GM23338 (cell line): ENCODE results near the gene MBTPS2. TPM values are rescaled to one million over a fixed set of nuclear protein-coding genes. Genes with fewer than 3 reads are reported as not detected.
A peak's percentile ranks its signal among the peaks of the same experiment; 100 is the strongest.

ENCODE experiments used
- ATAC-seq: fragments of 200-7000 bp; cut with Tn5 transposase; 3 replicates; pipeline ENCODE4 v1.9.1; 2020
- DNase-seq: peaks from one replicate; pipeline ENCODE4 v3.0.0-alpha.2; 2015; ENCODE audit warnings: low spot score
- H2AFZ ChIP-seq: fragments of 200-600 bp; sonication (generic); 2 replicates; pipeline ENCODE4 v1.8.0; 2016; ENCODE audit warnings: antibody characterized with exemption, mild to moderate bottlenecking, moderate library complexity
- H3F3A ChIP-seq: fragments of 200-600 bp; sonication (generic); replicated peaks from 2 replicates; pipeline ENCODE4 v1.8.0; 2017; ENCODE audit warnings: antibody characterized with exemption, mixed run types, low read depth
- H3K27ac ChIP-seq: fragments of 200-600 bp; sonication (generic); 2 replicates; pipeline ENCODE4 v1.6.1; 2016; ENCODE audit warnings: low read depth
- H3K27me3 ChIP-seq: fragments of 200-600 bp; sonication (generic); 2 replicates; pipeline ENCODE4 v1.8.0; 2016; ENCODE audit warnings: mild to moderate bottlenecking, mixed run types, moderate library complexity; ENCODE audit not compliant: insufficient read depth
- H3K36me3 ChIP-seq: fragments of 200-600 bp; sonication (generic); 2 replicates; pipeline ENCODE4 v1.8.0; 2016; ENCODE audit warnings: mild to moderate bottlenecking; ENCODE audit not compliant: insufficient read depth
- H3K4me1 ChIP-seq: fragments of 200-600 bp; sonication (generic); 2 replicates; pipeline ENCODE4 v1.8.0; 2016; ENCODE audit warnings: mild to moderate bottlenecking, moderate library complexity; ENCODE audit not compliant: insufficient read depth
- H3K4me2 ChIP-seq: fragments of 200-600 bp; sonication (generic); 2 replicates; pipeline ENCODE4 v1.7.1; 2017; ENCODE audit warnings: mixed run types
- H3K4me3 ChIP-seq: fragments of 200-600 bp; sonication (generic); 2 replicates; pipeline ENCODE4 v1.6.1; 2016; ENCODE audit warnings: mixed run types
- H3K79me2 ChIP-seq: fragments of 200-600 bp; sonication (generic); replicated peaks from 2 replicates; pipeline ENCODE4 v1.8.0; 2017; ENCODE audit warnings: mild to moderate bottlenecking; ENCODE audit not compliant: insufficient read depth
- H3K9me2 ChIP-seq: fragments of 200-600 bp; sonication (generic); 2 replicates; pipeline ENCODE4 v1.8.0; 2017; ENCODE audit not compliant: insufficient read depth
- H4K20me1 ChIP-seq: fragments of 200-600 bp; sonication (generic); replicated peaks from 2 replicates; pipeline ENCODE4 v1.8.0; 2017; ENCODE audit warnings: mild to moderate bottlenecking; ENCODE audit not compliant: insufficient read depth
- H3K27ac Mint-ChIP-seq: 2 replicates; pipeline ENCODE4 v1.8.0; 2020; ENCODE audit warnings: inconsistent platforms, mild to moderate bottlenecking, moderate library complexity, mixed read lengths
- H3K27me3 Mint-ChIP-seq: 3 replicates; pipeline ENCODE4 v1.8.0; 2022; ENCODE audit warnings: low read depth, mild to moderate bottlenecking, moderate library complexity, mixed read lengths, inconsistent platforms; ENCODE audit not compliant: insufficient read depth, poor library complexity
- H3K36me3 Mint-ChIP-seq: 3 replicates; pipeline ENCODE4 v1.8.0; 2021; ENCODE audit warnings: low read depth, mild to moderate bottlenecking, inconsistent platforms, moderate library complexity, mixed read lengths
- H3K4me1 Mint-ChIP-seq: 3 replicates; pipeline ENCODE4 v1.8.0; 2020; ENCODE audit warnings: mild to moderate bottlenecking, inconsistent platforms, mixed read lengths
- H3K4me3 Mint-ChIP-seq: 3 replicates; pipeline ENCODE4 v1.8.0; 2021; ENCODE audit warnings: moderate library complexity, mild to moderate bottlenecking, inconsistent platforms, mixed read lengths
- H3K9me3 Mint-ChIP-seq: 3 replicates; pipeline ENCODE4 v1.8.0; 2020; ENCODE audit warnings: moderate library complexity, mild to moderate bottlenecking, inconsistent platforms, mixed read lengths
- ETS1 ChIP-seq: IDR thresholded peaks from 2 replicates; pipeline ENCODE4 v1.6.1; 2016; ENCODE audit warnings: antibody characterized with exemption
- EZH2 ChIP-seq: fragments of 200-600 bp; sonication (generic); IDR thresholded peaks from one replicate; pipeline ENCODE4 v1.8.0; 2017; ENCODE audit warnings: antibody characterized with exemption, mild to moderate bottlenecking, low read depth; ENCODE audit not compliant: unreplicated experiment
- NANOG ChIP-seq: IDR thresholded peaks from 2 replicates; pipeline ENCODE4 v1.6.1; 2016; ENCODE audit warnings: antibody characterized with exemption, borderline replicate concordance
- REST ChIP-seq: IDR thresholded peaks from one replicate; pipeline ENCODE4 v1.6.1; 2018; ENCODE audit warnings: antibody characterized with exemption; ENCODE audit not compliant: unreplicated experiment
- ZNF462 ChIP-seq: fragments of 250-450 bp; sonication (Bioruptor Pico); IDR thresholded peaks from 2 replicates; pipeline ENCODE4 v1.5.0; 2020; ENCODE audit warnings: mild to moderate bottlenecking, moderate library complexity
- polyA plus RNA-seq: library from polyadenylated mRNA; unstranded; fragments of >200 nt; fragmentation: Nextera tagmentation; extraction: Ambion mirVana; gene quantifications from 2 replicates; pipeline ENCODE4 v1.2.1, GENCODE V29; 2016
- total RNA-seq: library from RNA; depleted of rRNA; stranded (reverse); fragments of >200 nt; shearing (Covaris generic); gene quantifications from 2 replicates; pipeline ENCODE4 v1.2.3, GENCODE V29; 2014

Gene MBTPS2
- total and polyA plus RNA-seq, 2 experiments from 2014 or later: 3.2 to 7.8 TPM

GRCh38 chrX:21812628-21813027 lies 26.8 kb upstream of the MBTPS2 start:
- peak overlapping the region; percentile 2; the same call in 2 of the 3 replicates for H3K4me3 Mint-ChIP-seq
- peaks cover 11% of the 10 kb centered on the region for H3K36me3 Mint-ChIP-seq
- peaks cover 6% of the 10 kb centered on the region for H3K27me3 Mint-ChIP-seq
- Histone ChIP-seq H3K27ac (peak overlapping the region; percentile 94), H2AFZ (no peak overlapping the region), H3K4me2 (peak overlapping the region; percentile 66; the same call in 1 of the 2 replicates), H3F3A (no peaks in the 10 kb centered on the region), H3K36me3 (no peaks in the 10 kb centered on the region), H3K9me2 (no peaks in the 10 kb centered on the region), H3K27me3 (no peaks in the 10 kb centered on the region), H4K20me1 (no peaks in the 10 kb centered on the region), H3K4me1 (peaks cover 16% of the 10 kb centered on the region), H3K79me2 (no peaks in the 10 kb centered on the region), H3K4me3 (no peak overlapping the region)
- peaks cover 24% of the 10 kb centered on the region for H3K4me1 Mint-ChIP-seq
- peak; percentile 48 for DNase-seq
- peaks cover 10% of the 10 kb centered on the region for H3K9me3 Mint-ChIP-seq
- ATAC-seq: peak; percentile 80
- peak overlapping the region; percentile 79 for H3K27ac Mint-ChIP-seq
- no peak for TF ChIP-seq REST
- TF ChIP-seq NANOG: peak; percentile 51; the same call in 1 of the 2 replicates
- no peak for TF ChIP-seq ETS1

GRCh38 chrX:21813612-21814368 lies 25.6 kb upstream of the MBTPS2 start:
- Mint-ChIP-seq H3K27ac (peak overlapping the region; percentile 79; the same call in 1 of the 2 replicates), H3K4me1 (peaks cover 24% of the 10 kb centered on the region), H3K36me3 (peaks cover 11% of the 10 kb centered on the region), H3K27me3 (peaks cover 6% of the 10 kb centered on the region), H3K4me3 (no peak overlapping the region), H3K9me3 (peaks cover 10% of the 10 kb centered on the region)
- H3K27me3 ChIP-seq: no peaks in the 10 kb centered on the region
- DNase-seq: peak; percentile 23
- peak overlapping the region; percentile 66 for H3K4me2 ChIP-seq
- H4K20me1 ChIP-seq: no peaks in the 10 kb centered on the region
- no peaks in the 10 kb centered on the region for H3K79me2 ChIP-seq
- no peaks in the 10 kb centered on the region for H3K9me2 ChIP-seq
- no peaks in the 10 kb centered on the region for H3F3A ChIP-seq
- no peaks in the 10 kb centered on the region for H3K36me3 ChIP-seq
- ATAC-seq: peak; percentile 54
- 0 out of 2 replicates have a peak overlapping the region, but pooled peaks have one; percentile 20 for H3K4me3 ChIP-seq
- peaks cover 16% of the 10 kb centered on the region for H3K4me1 ChIP-seq
- peak overlapping the region; percentile 10; the same call in 1 of the 2 replicates for H2AFZ ChIP-seq
- H3K27ac ChIP-seq: peak overlapping the region; percentile 94
- TF ChIP-seq ZNF462 (CRISPR knock-in tag): no peak
- no peak for TF ChIP-seq ETS1
- no peak for TF ChIP-seq EZH2
